CD14-positive monocyte (primary cell): ENCODE measurements around the gene THSD7B. TPM values are rescaled to one million over a fixed set of nuclear protein-coding genes. Genes with fewer than 3 reads are reported as not detected.

Experiments used
- DNase-seq, 3 donors: peaks; one replicate each; pipeline ENCODE4 v3.0.0-alpha.2; 2011 to 2022
- H2AFZ ChIP-seq: 2 replicates; pipeline ENCODE4 v1.6.0; 2012; ENCODE audit warnings: mild to moderate bottlenecking, low read depth, low read length, inconsistent platforms; ENCODE audit not compliant: insufficient read depth, poor library complexity, severe bottlenecking
- H3K27ac ChIP-seq, 2 donors: 1 replicate in 1 of 2; 2 replicates in 1 of 2; pipeline ENCODE4 v1.5.1; 2012 to 2013; ENCODE audit warnings: low read length in 2 of 2, control low read depth in 1 of 2, inconsistent platforms in 1 of 2, low read depth in 1 of 2, mild to moderate bottlenecking in 1 of 2
- H3K27me3 ChIP-seq, 2 donors: one replicate each; pipeline versions ENCODE4 v1.6.0 to v1.6.1; 2011 to 2013; ENCODE audit warnings: low read length in 2 of 2; ENCODE audit not compliant: control insufficient read depth in 2 of 2, insufficient read depth in 2 of 2
- H3K36me3 ChIP-seq, 2 donors: replicated peaks in 1 of 2; 1 replicate in 1 of 2; 2 replicates in 1 of 2; pipeline versions ENCODE4 v1.5.1 to v1.6.1; 2012 to 2013; ENCODE audit warnings: low read length in 2 of 2, control low read depth in 1 of 2, inconsistent platforms in 1 of 2, mild to moderate bottlenecking in 1 of 2; ENCODE audit not compliant: insufficient read depth in 2 of 2, control insufficient read depth in 1 of 2
- H3K4me1 ChIP-seq, 2 donors: 1 replicate in 1 of 2; 2 replicates in 1 of 2; pipeline versions ENCODE4 v1.5.1 to v1.6.1; 2012 to 2013; ENCODE audit warnings: low read length in 2 of 2, control low read depth in 1 of 2, inconsistent platforms in 1 of 2, mild to moderate bottlenecking in 1 of 2, moderate library complexity in 1 of 2; ENCODE audit not compliant: insufficient read depth in 2 of 2, control insufficient read depth in 1 of 2
- H3K4me2 ChIP-seq: replicated peaks from 2 replicates; pipeline ENCODE3; 2012; ENCODE audit warnings: low read length, moderate library complexity, mild to moderate bottlenecking; ENCODE audit not compliant: poor library complexity, severe bottlenecking; ENCODE audit errors: extremely low read depth
- H3K4me3 ChIP-seq, 3 experiments: fragments of 200-600 bp in 1 of 3; sonication (generic) in 1 of 3; replicated peaks in 1 of 3; 1 replicate in 2 of 3; 2 replicates in 1 of 3; pipeline ENCODE4 v1.5.1; 2011 to 2013; ENCODE audit warnings: low read length in 3 of 3, mild to moderate bottlenecking in 3 of 3, control low read depth in 2 of 3, low read depth in 2 of 3, inconsistent platforms in 1 of 3, moderate library complexity in 1 of 3
- H3K79me2 ChIP-seq: 2 replicates; pipeline ENCODE4 v1.6.0; 2012; ENCODE audit warnings: mild to moderate bottlenecking, control low read depth, inconsistent platforms, low read length, moderate library complexity; ENCODE audit not compliant: insufficient read depth
- H3K9ac ChIP-seq: 2 replicates; pipeline ENCODE4 v1.6.0; 2017; ENCODE audit warnings: low read length, mild to moderate bottlenecking; ENCODE audit not compliant: insufficient read depth, poor library complexity, severe bottlenecking
- H3K9me3 ChIP-seq, 2 donors: replicated peaks in 1 of 2; 1 replicate in 1 of 2; 2 replicates in 1 of 2; pipeline versions ENCODE4 v1.5.1 to v1.6.1; 2012 to 2013; ENCODE audit warnings: low read length in 2 of 2, control low read depth in 1 of 2; ENCODE audit not compliant: control insufficient read depth in 1 of 2, insufficient read depth in 1 of 2
- H4K20me1 ChIP-seq: 2 replicates; pipeline ENCODE4 v1.6.0; 2012; ENCODE audit warnings: mild to moderate bottlenecking, low read length, control low read depth, moderate library complexity; ENCODE audit not compliant: insufficient read depth
- H3K27ac Mint-ChIP-seq, 7 donors: one replicate each; pipeline ENCODE4 v1.8.0; 2020; ENCODE audit warnings: mild to moderate bottlenecking in 7 of 7, mixed read lengths in 7 of 7, moderate library complexity in 6 of 7, inconsistent platforms in 2 of 7
- H3K27me3 Mint-ChIP-seq, 3 donors: one replicate each; pipeline ENCODE4 v1.8.0; 2021 to 2022; ENCODE audit warnings: low read depth in 3 of 3, mild to moderate bottlenecking in 3 of 3, mixed read lengths in 3 of 3, moderate library complexity in 3 of 3, inconsistent platforms in 1 of 3
- H3K36me3 Mint-ChIP-seq, 2 donors: one replicate each; pipeline ENCODE4 v1.8.0; 2020; ENCODE audit warnings: mixed read lengths in 2 of 2, inconsistent platforms in 1 of 2, mild to moderate bottlenecking in 1 of 2
- H3K4me1 Mint-ChIP-seq: one replicate; pipeline ENCODE4 v1.8.0; 2020; ENCODE audit warnings: mild to moderate bottlenecking, mixed read lengths
- H3K4me3 Mint-ChIP-seq, 2 donors: one replicate each; pipeline ENCODE4 v1.8.0; 2020; ENCODE audit warnings: mild to moderate bottlenecking in 2 of 2, mixed read lengths in 2 of 2, moderate library complexity in 1 of 2
- H3K9me3 Mint-ChIP-seq, 7 donors: one replicate each; pipeline ENCODE4 v1.8.0; 2020 to 2022; ENCODE audit warnings: mixed read lengths in 7 of 7, mild to moderate bottlenecking in 6 of 7, moderate library complexity in 6 of 7, inconsistent platforms in 2 of 7
- whole genome bisulfite sequencing: methylation state at CpG from one replicate; pipeline ENCODE4 v1.1.5; 2013; ENCODE audit warnings: missing lambda C conversion rate; ENCODE audit not compliant: insufficient coverage; 5-methylcytosine and 5-hydroxymethylcytosine counted together
- intact Hi-C, 2 donors: fragments of 100-400 bp; cut with micrococcal nuclease; formaldehyde crosslinking; loops; one replicate each; pipeline versions ENCODE4 v1.15.0 to v1.15.1; 2023
- polyA plus RNA-seq, 3 donors: library from polyadenylated mRNA; depleted of rRNA in 1 of 3; unstranded in 2 of 3; stranded (reverse) in 1 of 3; fragments of 300-500 nt in 2 of 3; fragments of >200 nt in 1 of 3; fragmentation: Illumina TruSeq in 2 of 3; gene quantifications; 1 replicate in 2 of 3; 2 replicates in 1 of 3; pipeline ENCODE4 v1.2.3, GENCODE V29; 2012 to 2021
- TF ChIP-seq, protein P1 (sequence below): fragments of 200-600 bp; IDR thresholded peaks from one replicate; pipeline ENCODE4 v1.8.0; 2022; ENCODE audit warnings: antibody characterized with exemption, mild to moderate bottlenecking

Gene THSD7B
- polyA plus RNA-seq, 3 donors, result not detected

GRCh38 chr2:137047369-137047768, 282.0 kb downstream of the THSD7B start:
- Histone ChIP-seq H3K9ac (no peak overlapping the region), H3K27me3 (no peaks in the 10 kb centered on the region), H3K27ac (no peak overlapping the region), H3K4me1 (no peaks in the 10 kb centered on the region), H3K4me3 (no peak overlapping the region), H2AFZ (no peak overlapping the region), H4K20me1 (no peaks in the 10 kb centered on the region), H3K36me3 (no peaks in the 10 kb centered on the region), H3K79me2 (no peaks in the 10 kb centered on the region), H3K9me3 (no peaks in the 10 kb centered on the region), H3K4me2 (no peak overlapping the region)
- H3K9me3 Mint-ChIP-seq, result peaks cover 0 to 2% (median 0%) of the 10 kb centered on the region in 7 donors
- 100% methylated on average over 2 of the region's 5 CpGs for WGBS
- H3K36me3 Mint-ChIP-seq, result no peaks in the 10 kb centered on the region
- no peaks in the 10 kb centered on the region for H3K4me1 Mint-ChIP-seq
- TF ChIP-seq, protein P1, sequence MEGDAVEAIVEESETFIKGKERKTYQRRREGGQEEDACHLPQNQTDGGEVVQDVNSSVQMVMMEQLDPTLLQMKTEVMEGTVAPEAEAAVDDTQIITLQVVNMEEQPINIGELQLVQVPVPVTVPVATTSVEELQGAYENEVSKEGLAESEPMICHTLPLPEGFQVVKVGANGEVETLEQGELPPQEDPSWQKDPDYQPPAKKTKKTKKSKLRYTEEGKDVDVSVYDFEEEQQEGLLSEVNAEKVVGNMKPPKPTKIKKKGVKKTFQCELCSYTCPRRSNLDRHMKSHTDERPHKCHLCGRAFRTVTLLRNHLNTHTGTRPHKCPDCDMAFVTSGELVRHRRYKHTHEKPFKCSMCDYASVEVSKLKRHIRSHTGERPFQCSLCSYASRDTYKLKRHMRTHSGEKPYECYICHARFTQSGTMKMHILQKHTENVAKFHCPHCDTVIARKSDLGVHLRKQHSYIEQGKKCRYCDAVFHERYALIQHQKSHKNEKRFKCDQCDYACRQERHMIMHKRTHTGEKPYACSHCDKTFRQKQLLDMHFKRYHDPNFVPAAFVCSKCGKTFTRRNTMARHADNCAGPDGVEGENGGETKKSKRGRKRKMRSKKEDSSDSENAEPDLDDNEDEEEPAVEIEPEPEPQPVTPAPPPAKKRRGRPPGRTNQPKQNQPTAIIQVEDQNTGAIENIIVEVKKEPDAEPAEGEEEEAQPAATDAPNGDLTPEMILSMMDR, result no peak
- no peak overlapping the region for H3K27ac Mint-ChIP-seq
- intact Hi-C loops, result no loop called here
- no peak overlapping the region for H3K4me3 Mint-ChIP-seq
- H3K27me3 Mint-ChIP-seq, result no peaks in the 10 kb centered on the region
- no peak for DNase-seq

GRCh38 chr2:137048455-137048854, 283.1 kb downstream of the THSD7B start:
- intact Hi-C loops, result no loop called here
- WGBS, result 56% methylated on average over 2 of the region's 5 CpGs
- no peaks in the 10 kb centered on the region for H3K27me3 ChIP-seq

More at GRCh38 chr2:137048455-137048854, 283.1 kb downstream of the THSD7B start:
- Histone ChIP-seq H2AFZ (no peak overlapping the region), H3K27ac (no peak overlapping the region), H3K36me3 (no peaks in the 10 kb centered on the region), H3K4me2 (no peak overlapping the region), H3K9ac (no peak overlapping the region), H3K4me3 (no peak overlapping the region), H3K4me1 (no peaks in the 10 kb centered on the region), H3K9me3 (no peaks in the 10 kb centered on the region), H3K79me2 (no peaks in the 10 kb centered on the region), H4K20me1 (no peaks in the 10 kb centered on the region)
- Mint-ChIP-seq H3K9me3 (peaks cover 0 to 2% (median 0%) of the 10 kb centered on the region in 7 donors), H3K4me3 (no peak overlapping the region), H3K36me3 (no peaks in the 10 kb centered on the region), H3K27ac (no peak overlapping the region), H3K27me3 (no peaks in the 10 kb centered on the region), H3K4me1 (no peaks in the 10 kb centered on the region)
- TF ChIP-seq, protein P1, result no peak
- DNase-seq, result no peak
